Neural progenitor cell (in vitro differentiated cells): Measurements from ENCODE around the gene GNAZ. TPM values are rescaled to one million over a fixed set of nuclear protein-coding genes. Genes with fewer than 3 reads are reported as not detected.

Experiments
- DNase-seq: peaks from one replicate; pipeline ENCODE4 v3.0.0-alpha.2; 2016; ENCODE audit warnings: low spot score
- H2AFZ ChIP-seq: fragments of 200-600 bp; sonication (generic); replicated peaks from 2 replicates; pipeline ENCODE4 v1.6.1; 2016; ENCODE audit warnings: antibody characterized with exemption
- H3F3A ChIP-seq: fragments of 200-600 bp; sonication (generic); 2 replicates; pipeline ENCODE4 v1.6.1; 2016; ENCODE audit warnings: antibody characterized with exemption, low read depth
- H3K27ac ChIP-seq: fragments of 200-600 bp; sonication (generic); 2 replicates; pipeline ENCODE4 v1.5.1; 2016; ENCODE audit warnings: mild to moderate bottlenecking
- H3K27me3 ChIP-seq: fragments of 200-600 bp; sonication (generic); 2 replicates; pipeline ENCODE4 v1.6.1; 2016; ENCODE audit warnings: mild to moderate bottlenecking, moderate library complexity
- H3K36me3 ChIP-seq: fragments of 200-600 bp; sonication (generic); 2 replicates; pipeline ENCODE4 v1.5.1; 2016
- H3K4me1 ChIP-seq: fragments of 200-600 bp; sonication (generic); 2 replicates; pipeline ENCODE4 v1.6.1; 2016; ENCODE audit warnings: mixed run types
- H3K4me2 ChIP-seq: fragments of 200-600 bp; sonication (generic); 2 replicates; pipeline ENCODE4 v1.6.1; 2016
- H3K4me3 ChIP-seq: fragments of 200-600 bp; sonication (generic); 2 replicates; pipeline ENCODE4 v1.5.1; 2016
- H3K79me2 ChIP-seq: fragments of 200-600 bp; sonication (generic); 2 replicates; pipeline ENCODE4 v1.6.1; 2016; ENCODE audit warnings: low read depth
- H3K9ac ChIP-seq: fragments of 200-600 bp; sonication (generic); 2 replicates; pipeline ENCODE4 v1.6.1; 2016
- H3K9me3 ChIP-seq: fragments of 200-600 bp; sonication (generic); 2 replicates; pipeline ENCODE4 v1.5.1; 2016; ENCODE audit warnings: low read depth
- H4K20me1 ChIP-seq: fragments of 200-600 bp; sonication (generic); 2 replicates; pipeline ENCODE4 v1.6.1; 2016; ENCODE audit warnings: low read depth
- H3K27ac Mint-ChIP-seq: 3 replicates; pipeline ENCODE4 v1.8.0; 2021; ENCODE audit warnings: mixed read lengths
- H3K27me3 Mint-ChIP-seq: 2 replicates; pipeline ENCODE4 v1.8.0; 2022; ENCODE audit warnings: low read depth, mild to moderate bottlenecking, inconsistent platforms, moderate library complexity, mixed read lengths; ENCODE audit not compliant: insufficient read depth
- H3K36me3 Mint-ChIP-seq: 3 replicates; pipeline ENCODE4 v1.8.0; 2021; ENCODE audit warnings: mixed read lengths
- H3K4me1 Mint-ChIP-seq: 3 replicates; pipeline ENCODE4 v1.8.0; 2021; ENCODE audit warnings: mixed read lengths
- H3K4me3 Mint-ChIP-seq: 3 replicates; pipeline ENCODE4 v1.8.0; 2021; ENCODE audit warnings: mild to moderate bottlenecking, moderate library complexity, mixed read lengths
- H3K9me3 Mint-ChIP-seq: 3 replicates; pipeline ENCODE4 v1.8.0; 2020; ENCODE audit warnings: mixed read lengths
- EZH2 ChIP-seq: fragments of 200-600 bp; sonication (generic); IDR thresholded peaks from 2 replicates; pipeline ENCODE4 v1.6.1; 2017; ENCODE audit warnings: antibody characterized with exemption, mild to moderate bottlenecking, moderate library complexity
- EZH2phosphoT487 ChIP-seq: fragments of 200-600 bp; sonication (generic); IDR thresholded peaks from 2 replicates; pipeline ENCODE4 v1.6.1; 2017; ENCODE audit warnings: antibody characterized with exemption
- total RNA-seq: library from RNA; depleted of rRNA; stranded (reverse); fragments of >200 nt; gene quantifications from 2 replicates; pipeline ENCODE4 v1.2.3, GENCODE V29; 2015; ENCODE audit warnings: low replicate concordance
- TF ChIP-seq, protein P1 (sequence below): fragments of 200-600 bp; sonication (generic); IDR thresholded peaks from 2 replicates; pipeline ENCODE4 v1.5.1; 2017; ENCODE audit warnings: antibody characterized with exemption, mild to moderate bottlenecking

Gene GNAZ
- total RNA-seq, 1 donor from 2014 or later, result 16.5 TPM

DNA sequence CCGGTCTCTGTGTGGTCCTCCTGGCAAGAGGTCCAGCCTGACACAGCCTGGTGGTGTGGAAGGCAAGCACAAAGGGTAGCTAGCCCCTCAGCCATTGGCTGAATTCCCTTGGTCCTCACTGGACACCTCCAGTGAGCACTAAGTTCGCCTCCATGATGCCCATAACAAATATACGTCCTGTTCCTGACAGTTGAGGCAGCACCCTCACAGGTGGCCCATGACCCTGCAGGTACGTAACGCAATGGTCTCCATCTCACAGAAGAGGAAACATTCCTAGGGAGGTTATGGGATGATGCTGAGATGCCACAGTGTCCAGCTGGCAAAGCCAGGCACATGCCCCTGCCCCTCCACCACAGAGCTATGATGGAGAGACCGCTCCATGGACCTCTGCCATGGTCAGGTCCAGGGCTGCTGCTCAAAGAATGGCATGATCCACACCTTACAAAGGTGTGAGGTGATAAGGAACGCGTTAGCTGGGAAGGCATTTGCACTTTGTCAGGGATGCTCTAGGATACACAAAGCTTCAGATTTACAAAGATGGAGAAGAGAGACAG lies 1.4 kb upstream of the GNAZ start:
- peaks cover 7% of the 10 kb centered on the region for H3K27me3 Mint-ChIP-seq
- peaks cover 20% of the 10 kb centered on the region for H3K79me2 ChIP-seq
- H3K27me3 ChIP-seq, result peaks cover 32% of the 10 kb centered on the region
- peak overlapping the region; percentile 61 for H3K4me3 ChIP-seq
- H3K4me1 Mint-ChIP-seq, result peaks cover 31% of the 10 kb centered on the region
- DNase-seq, result no peak
- peak overlapping the region; percentile 93 for H3K4me2 ChIP-seq
- H3K36me3 Mint-ChIP-seq, result peaks cover 5% of the 10 kb centered on the region
- H4K20me1 ChIP-seq, result peaks cover 33% of the 10 kb centered on the region
- H2AFZ ChIP-seq, result no peak overlapping the region
- no peaks in the 10 kb centered on the region for H3K9me3 Mint-ChIP-seq
- no peak overlapping the region for H3K27ac ChIP-seq
- TF ChIP-seq EZH2, result no peak
- TF ChIP-seq, protein P1, sequence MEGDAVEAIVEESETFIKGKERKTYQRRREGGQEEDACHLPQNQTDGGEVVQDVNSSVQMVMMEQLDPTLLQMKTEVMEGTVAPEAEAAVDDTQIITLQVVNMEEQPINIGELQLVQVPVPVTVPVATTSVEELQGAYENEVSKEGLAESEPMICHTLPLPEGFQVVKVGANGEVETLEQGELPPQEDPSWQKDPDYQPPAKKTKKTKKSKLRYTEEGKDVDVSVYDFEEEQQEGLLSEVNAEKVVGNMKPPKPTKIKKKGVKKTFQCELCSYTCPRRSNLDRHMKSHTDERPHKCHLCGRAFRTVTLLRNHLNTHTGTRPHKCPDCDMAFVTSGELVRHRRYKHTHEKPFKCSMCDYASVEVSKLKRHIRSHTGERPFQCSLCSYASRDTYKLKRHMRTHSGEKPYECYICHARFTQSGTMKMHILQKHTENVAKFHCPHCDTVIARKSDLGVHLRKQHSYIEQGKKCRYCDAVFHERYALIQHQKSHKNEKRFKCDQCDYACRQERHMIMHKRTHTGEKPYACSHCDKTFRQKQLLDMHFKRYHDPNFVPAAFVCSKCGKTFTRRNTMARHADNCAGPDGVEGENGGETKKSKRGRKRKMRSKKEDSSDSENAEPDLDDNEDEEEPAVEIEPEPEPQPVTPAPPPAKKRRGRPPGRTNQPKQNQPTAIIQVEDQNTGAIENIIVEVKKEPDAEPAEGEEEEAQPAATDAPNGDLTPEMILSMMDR, result no peak
- no peak for TF ChIP-seq EZH2phosphoT487
- H3K27ac Mint-ChIP-seq, result no peak overlapping the region
- no peak overlapping the region for H3K9ac ChIP-seq
- H3K36me3 ChIP-seq, result no peaks in the 10 kb centered on the region
- H3K4me3 Mint-ChIP-seq, result peak overlapping the region; percentile 92
- H3K4me1 ChIP-seq, result peaks cover 7% of the 10 kb centered on the region
- peaks cover 3% of the 10 kb centered on the region for H3F3A ChIP-seq
- H3K9me3 ChIP-seq, result no peaks in the 10 kb centered on the region

DNA sequence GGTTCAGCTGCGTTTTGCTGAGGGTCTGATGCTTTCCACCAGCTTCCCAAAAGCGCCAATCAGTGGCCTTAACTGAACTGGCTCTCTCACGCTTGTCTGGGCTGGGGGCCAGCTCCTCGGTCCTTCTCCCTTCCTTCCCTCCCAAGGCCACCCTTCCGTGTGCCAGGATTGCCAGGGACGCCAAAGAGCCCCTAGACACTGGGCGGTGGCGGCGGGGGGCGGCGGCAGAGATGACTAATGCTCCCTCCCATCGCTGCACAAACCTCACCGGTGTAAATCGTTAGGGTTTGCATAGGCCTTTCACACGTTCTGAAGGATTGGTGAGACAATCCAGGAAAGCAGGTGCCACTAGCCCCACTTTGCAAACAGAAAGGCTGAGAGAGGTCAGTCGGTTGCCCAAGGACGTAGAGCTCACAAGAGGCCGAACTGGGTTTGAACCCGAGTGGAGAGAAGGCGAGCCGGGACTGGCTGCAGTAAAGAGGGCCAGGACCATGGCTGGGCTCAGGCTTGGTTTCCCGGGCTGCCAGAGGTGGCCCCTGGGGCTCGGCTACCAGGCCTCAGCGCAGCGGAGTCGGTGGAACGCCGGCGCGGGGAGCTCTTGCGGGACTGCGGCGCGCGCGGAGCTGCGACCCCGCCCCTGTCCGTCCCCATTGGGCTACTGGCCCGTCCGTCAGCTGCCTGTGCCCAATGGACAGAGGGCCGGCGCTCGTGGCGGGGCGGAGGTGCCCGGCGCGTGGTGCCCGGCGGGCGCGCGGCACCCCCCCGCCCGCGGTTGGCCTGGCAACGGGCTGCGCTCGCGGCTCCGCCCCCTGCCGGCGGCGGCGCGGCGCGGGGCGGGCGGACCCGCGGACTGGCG lies 589 bp upstream of the GNAZ start:
- peaks cover 24% of the 10 kb centered on the region for H3K79me2 ChIP-seq
- no peaks in the 10 kb centered on the region for H3K36me3 ChIP-seq
- H3K27me3 ChIP-seq, result peaks cover 32% of the 10 kb centered on the region
- H3K9me3 ChIP-seq, result no peaks in the 10 kb centered on the region
- peaks cover 31% of the 10 kb centered on the region for H3K4me1 Mint-ChIP-seq
- H3K4me1 ChIP-seq, result peaks cover 7% of the 10 kb centered on the region
- peak overlapping the region; percentile 91 for H3K27ac Mint-ChIP-seq
- H3K36me3 Mint-ChIP-seq, result peaks cover 12% of the 10 kb centered on the region
- peaks cover 39% of the 10 kb centered on the region for H4K20me1 ChIP-seq
- peak overlapping the region; percentile 93 for H3K4me2 ChIP-seq
- H3K4me3 Mint-ChIP-seq, result peak overlapping the region; percentile 92
- H3K9ac ChIP-seq, result no peak overlapping the region
- peaks cover 2% of the 10 kb centered on the region for H3K9me3 Mint-ChIP-seq
- TF ChIP-seq EZH2, result no peak
- no peak for TF ChIP-seq EZH2phosphoT487
- TF ChIP-seq, protein P1, result no peak
- peak; percentile 98 for DNase-seq
- peaks cover 3% of the 10 kb centered on the region for H3F3A ChIP-seq
- H3K4me3 ChIP-seq, result peak overlapping the region; percentile 61
- H2AFZ ChIP-seq, result peak overlapping the region; percentile 97
- no peak overlapping the region for H3K27ac ChIP-seq
- peaks cover 7% of the 10 kb centered on the region for H3K27me3 Mint-ChIP-seq

DNA sequence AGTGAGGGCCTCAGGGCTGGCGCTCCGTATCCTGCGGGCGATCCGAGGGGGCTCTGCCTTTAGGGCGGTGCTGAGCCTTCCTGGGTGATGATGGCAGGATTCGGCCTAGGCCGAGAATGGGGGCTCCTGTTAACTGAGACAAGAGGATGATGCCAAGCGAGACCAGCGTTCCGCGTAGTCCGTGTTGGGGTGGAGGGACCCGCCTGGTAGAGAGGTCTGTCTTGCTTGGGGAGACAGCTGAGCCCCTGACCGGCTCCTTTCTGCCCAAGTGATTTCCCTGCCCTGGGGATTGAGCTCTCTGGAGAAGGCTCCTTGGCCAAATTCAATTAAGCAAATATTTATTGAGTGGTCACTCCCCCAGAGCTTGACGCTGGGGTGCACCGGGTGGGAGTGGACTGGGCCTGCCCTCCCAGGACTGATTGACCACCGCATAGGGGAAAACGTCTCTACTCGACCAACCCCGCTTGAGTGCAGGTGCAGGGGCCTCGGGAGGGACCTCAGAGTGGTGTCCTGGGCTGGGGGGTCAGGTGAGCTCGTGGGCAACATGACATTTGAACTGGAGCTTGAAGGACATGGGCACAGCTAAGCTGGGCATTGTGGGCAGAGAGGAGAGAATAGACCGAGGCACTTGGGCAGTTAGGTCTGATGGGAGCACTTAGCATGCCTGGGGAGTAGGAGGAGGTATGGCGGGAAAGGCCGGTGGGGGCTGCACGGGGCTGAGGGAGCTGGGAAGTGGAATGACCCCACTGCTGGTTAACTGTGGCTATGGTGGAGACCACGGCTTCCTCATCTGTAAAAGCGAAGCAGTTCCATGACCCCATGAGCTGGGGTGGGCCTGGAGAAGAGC lies 1.1 kb downstream of the GNAZ start:
- Histone ChIP-seq H3K4me3 (peak overlapping the region; percentile 95), H3K9me3 (no peaks in the 10 kb centered on the region), H4K20me1 (peaks cover 39% of the 10 kb centered on the region), H3K27ac (no peak overlapping the region), H3K36me3 (no peaks in the 10 kb centered on the region), H3K4me2 (peak overlapping the region; percentile 96), H3K79me2 (peaks cover 24% of the 10 kb centered on the region), H3K4me1 (peaks cover 7% of the 10 kb centered on the region), H3F3A (peaks cover 3% of the 10 kb centered on the region), H3K27me3 (peaks cover 32% of the 10 kb centered on the region), H2AFZ (peak overlapping the region; percentile 96), H3K9ac (peak overlapping the region; percentile 7)
- DNase-seq, result no peak
- H3K36me3 Mint-ChIP-seq, result peaks cover 15% of the 10 kb centered on the region
- peaks cover 4% of the 10 kb centered on the region for H3K27me3 Mint-ChIP-seq
- peaks cover 28% of the 10 kb centered on the region for H3K4me1 Mint-ChIP-seq
- peak overlapping the region; percentile 95 for H3K27ac Mint-ChIP-seq
- H3K4me3 Mint-ChIP-seq, result peak overlapping the region; percentile 95
- TF ChIP-seq, protein P1, result no peak
- TF ChIP-seq EZH2phosphoT487, result no peak
- no peak for TF ChIP-seq EZH2
- H3K9me3 Mint-ChIP-seq, result peaks cover 2% of the 10 kb centered on the region
